GM12864 (cell line): Measurements from ENCODE around the gene DCLK1.

Experiments used
- DNase-seq: peaks from one replicate; pipeline ENCODE4 v3.0.0-alpha.2; 2011; ENCODE audit warnings: low read depth
- H3K4me3 ChIP-seq: 2 replicates; pipeline ENCODE4 v1.5.1; 2011; ENCODE audit warnings: mild to moderate bottlenecking, low read depth, low read length, control low read depth
- CTCF ChIP-seq: IDR thresholded peaks from 2 replicates; pipeline ENCODE4 v1.5.1; 2011; ENCODE audit warnings: low read depth, mild to moderate bottlenecking, moderate library complexity, low read length, control low read depth, inconsistent platforms; ENCODE audit errors: missing control alignments

DCLK1 gene

GRCh38 chr13:35961002-35961401, 170.2 kb downstream of the DCLK1 start:
- H3K4me3 ChIP-seq, result no peak overlapping the region
- no peak for DNase-seq
- TF ChIP-seq CTCF, result no peak

- H3K4me3 ChIP-seq, result no peak overlapping the region
- no peak for TF ChIP-seq CTCF
- DNase-seq, result no peak
Observed at GRCh38 chr13:35957996-35958395, 173.2 kb downstream of the DCLK1 start.

- TF ChIP-seq CTCF, result no peak
- H3K4me3 ChIP-seq, result no peak overlapping the region
- DNase-seq, result no peak
Observed at GRCh38 chr13:35957241-35957731, 173.9 kb downstream of the DCLK1 start.

- no peak for TF ChIP-seq CTCF
- H3K4me3 ChIP-seq, result no peak overlapping the region
- no peak for DNase-seq
Observed at GRCh38 chr13:35956074-35956473, 175.1 kb downstream of the DCLK1 start.

- H3K4me3 ChIP-seq, result no peak overlapping the region
- DNase-seq, result no peak
- TF ChIP-seq CTCF, result no peak
Observed at GRCh38 chr13:35954207-35954560, 177.0 kb downstream of the DCLK1 start.

- no peak for TF ChIP-seq CTCF
Observed at GRCh38 chr13:35953537-35954206, 177.5 kb downstream of the DCLK1 start.

GRCh38 chr13:35947315-35947714, 183.9 kb downstream of the DCLK1 start:
- TF ChIP-seq CTCF, result no peak
- DNase-seq, result no peak
- no peak overlapping the region for H3K4me3 ChIP-seq

More at GRCh38 chr13:35953537-35954206, 177.5 kb downstream of the DCLK1 start:
- H3K4me3 ChIP-seq, result no peak overlapping the region
- DNase-seq, result no peak
